GM21717 (cell line): ENCODE measurements around the gene FAM47B.

ENCODE experiments used
- ATAC-seq: cut with Tn5 transposase; IDR thresholded peaks from one replicate; pipeline ENCODE4 v1.9.1; 2021; ENCODE audit warnings: mild to moderate bottlenecking, moderate library complexity; ENCODE audit not compliant: unreplicated experiment

The FAM47B gene

GRCh38 chrX:34942496-34942895, at the start of gene FAM47B:
TSS of gene FAM47B (plus strand) at chrX:34942796. CDS start at chrX:34942832, 36 bp downstream.
- ATAC-seq, result no peak

- no peak for ATAC-seq
Observed at GRCh38 chrX:34893741-34894140, 48.9 kb upstream of the FAM47B start.

GRCh38 chrX:34900691-34901090, 41.9 kb upstream of the FAM47B start:
- no peak for ATAC-seq

- ATAC-seq, result no peak
Observed at GRCh38 chrX:34901761-34902160, 40.8 kb upstream of the FAM47B start.

- ATAC-seq, result no peak
Observed at GRCh38 chrX:34903316-34903715, 39.3 kb upstream of the FAM47B start.

- ATAC-seq, result no peak
Observed at GRCh38 chrX:34909151-34909550, 33.4 kb upstream of the FAM47B start.

- no peak for ATAC-seq
Observed at GRCh38 chrX:34915463-34916225, 27.0 kb upstream of the FAM47B start.

GRCh38 chrX:34917146-34917545, 25.4 kb upstream of the FAM47B start:
- ATAC-seq, result no peak

GRCh38 chrX:34918091-34918736, 24.4 kb upstream of the FAM47B start:
- ATAC-seq, result no peak

- ATAC-seq, result no peak
Observed at GRCh38 chrX:34918856-34919255, 23.7 kb upstream of the FAM47B start.

GRCh38 chrX:34927866-34928265, 14.7 kb upstream of the FAM47B start:
- ATAC-seq, result no peak

- no peak for ATAC-seq
Observed at GRCh38 chrX:34943235-34943634, 639 bp downstream of the FAM47B start.

GRCh38 chrX:34956916-34957315, 14.3 kb downstream of the FAM47B start:
- no peak for ATAC-seq

GRCh38 chrX:34961662-34962061, 19.1 kb downstream of the FAM47B start:
- ATAC-seq, result no peak

GRCh38 chrX:34972206-34972605, 29.6 kb downstream of the FAM47B start:
- no peak for ATAC-seq

GRCh38 chrX:34978171-34978570, 35.6 kb downstream of the FAM47B start:
- ATAC-seq, result no peak

- ATAC-seq, result no peak
Observed at GRCh38 chrX:34987646-34988045, 45.0 kb downstream of the FAM47B start.
